Progenitor cell of endocrine pancreas (in vitro differentiated cells): ENCODE measurements around the gene NADSYN1. TPM values are rescaled to one million over a fixed set of nuclear protein-coding genes. Genes with fewer than 3 reads are reported as not detected.

Experiments
- DNase-seq: peaks from one replicate; pipeline ENCODE4 v3.0.0; 2021; ENCODE audit warnings: low spot score; ENCODE audit not compliant: unreplicated experiment
- H3K27ac Mint-ChIP-seq: 2 replicates; pipeline ENCODE4 v1.8.0; 2021; ENCODE audit warnings: mild to moderate bottlenecking, moderate library complexity, mixed read lengths
- H3K27me3 Mint-ChIP-seq: 2 replicates; pipeline ENCODE4 v1.8.0; 2021; ENCODE audit warnings: mixed read lengths
- H3K36me3 Mint-ChIP-seq: 2 replicates; pipeline ENCODE4 v1.8.0; 2022; ENCODE audit warnings: mixed read lengths; ENCODE audit not compliant: insufficient read depth
- H3K4me1 Mint-ChIP-seq: 2 replicates; pipeline ENCODE4 v1.8.0; 2021; ENCODE audit warnings: low read depth, mixed read lengths
- H3K4me3 Mint-ChIP-seq: 2 replicates; pipeline ENCODE4 v1.8.0; 2021; ENCODE audit warnings: low read depth, mild to moderate bottlenecking, moderate library complexity, mixed read lengths
- H3K9me3 Mint-ChIP-seq: 2 replicates; pipeline ENCODE4 v1.8.0; 2021; ENCODE audit warnings: low read depth, mixed read lengths
- CTCF ChIP-seq: fragments of 200-600 bp; sonication (generic); IDR thresholded peaks from one replicate; pipeline ENCODE4 v1.5.0; 2021; ENCODE audit warnings: antibody characterized with exemption, mild to moderate bottlenecking; ENCODE audit not compliant: unreplicated experiment
- total RNA-seq: library from RNA; stranded (reverse); gene quantifications from 2 replicates; pipeline ENCODE4 v1.2.1, GENCODE V29; 2021

Gene NADSYN1
- total RNA-seq, 1 donor from 2014 or later: 72.0 TPM

- TF ChIP-seq CTCF: no peak
- no peak for DNase-seq
- Mint-ChIP-seq H3K36me3 (peaks cover 35% of the 10 kb centered on the region), H3K4me1 (no peaks in the 10 kb centered on the region), H3K4me3 (no peak overlapping the region), H3K9me3 (no peaks in the 10 kb centered on the region), H3K27me3 (no peaks in the 10 kb centered on the region), H3K27ac (no peak overlapping the region)
These were observed 45.1 kb downstream of the NADSYN1 start for GRCh38 chr11:71498091-71498490.

GRCh38 chr11:71499125-71499524 is 46.1 kb downstream of the NADSYN1 start:
- TF ChIP-seq CTCF: no peak
- Mint-ChIP-seq H3K36me3 (peaks cover 33% of the 10 kb centered on the region), H3K27ac (no peak overlapping the region), H3K9me3 (no peaks in the 10 kb centered on the region), H3K4me3 (no peak overlapping the region), H3K27me3 (no peaks in the 10 kb centered on the region), H3K4me1 (no peaks in the 10 kb centered on the region)
- DNase-seq: peak; percentile 4

GRCh38 chr11:71499546-71499945 is 46.5 kb downstream of the NADSYN1 start:
- H3K4me1 Mint-ChIP-seq: no peaks in the 10 kb centered on the region

GRCh38 chr11:71500601-71501021 is 47.6 kb downstream of the NADSYN1 start:
- Mint-ChIP-seq H3K36me3 (peaks cover 25% of the 10 kb centered on the region), H3K27me3 (no peaks in the 10 kb centered on the region), H3K4me3 (no peak overlapping the region), H3K27ac (no peak overlapping the region), H3K9me3 (no peaks in the 10 kb centered on the region), H3K4me1 (no peaks in the 10 kb centered on the region)
- no peak for TF ChIP-seq CTCF
- no peak for DNase-seq

More at GRCh38 chr11:71499546-71499945, 46.5 kb downstream of the NADSYN1 start:
- Mint-ChIP-seq H3K4me3 (no peak overlapping the region), H3K27me3 (no peaks in the 10 kb centered on the region), H3K27ac (no peak overlapping the region), H3K36me3 (peaks cover 33% of the 10 kb centered on the region), H3K9me3 (no peaks in the 10 kb centered on the region)
- no peak for TF ChIP-seq CTCF
- DNase-seq: peak; percentile 1

GRCh38 chr11:71501071-71501985 is 48.3 kb downstream of the NADSYN1 start:
- no peak overlapping the region for H3K27ac Mint-ChIP-seq
- no peak for TF ChIP-seq CTCF
- H3K9me3 Mint-ChIP-seq: no peaks in the 10 kb centered on the region
- H3K36me3 Mint-ChIP-seq: peaks cover 31% of the 10 kb centered on the region
- no peaks in the 10 kb centered on the region for H3K4me1 Mint-ChIP-seq
- no peak for DNase-seq
- no peaks in the 10 kb centered on the region for H3K27me3 Mint-ChIP-seq
- H3K4me3 Mint-ChIP-seq: no peak overlapping the region
